Stimulated activated CD4-positive, alpha-beta T cell treated with anti-CD3 and anti-CD28 coated beads, Interleukin-15, amount 100 ng/mL, for 24 hours (primary cell): ENCODE measurements around the gene STRAP.
"Not testable (repeated sequence)": the region's sequence is repeated elsewhere in the genome, so short reads cannot be mapped to it uniquely, and the experiment has no call there.

Experiments used
- DNase-seq: peaks from one replicate; pipeline ENCODE4 v3.0.0-alpha.2; 2020

Gene STRAP

DNA sequence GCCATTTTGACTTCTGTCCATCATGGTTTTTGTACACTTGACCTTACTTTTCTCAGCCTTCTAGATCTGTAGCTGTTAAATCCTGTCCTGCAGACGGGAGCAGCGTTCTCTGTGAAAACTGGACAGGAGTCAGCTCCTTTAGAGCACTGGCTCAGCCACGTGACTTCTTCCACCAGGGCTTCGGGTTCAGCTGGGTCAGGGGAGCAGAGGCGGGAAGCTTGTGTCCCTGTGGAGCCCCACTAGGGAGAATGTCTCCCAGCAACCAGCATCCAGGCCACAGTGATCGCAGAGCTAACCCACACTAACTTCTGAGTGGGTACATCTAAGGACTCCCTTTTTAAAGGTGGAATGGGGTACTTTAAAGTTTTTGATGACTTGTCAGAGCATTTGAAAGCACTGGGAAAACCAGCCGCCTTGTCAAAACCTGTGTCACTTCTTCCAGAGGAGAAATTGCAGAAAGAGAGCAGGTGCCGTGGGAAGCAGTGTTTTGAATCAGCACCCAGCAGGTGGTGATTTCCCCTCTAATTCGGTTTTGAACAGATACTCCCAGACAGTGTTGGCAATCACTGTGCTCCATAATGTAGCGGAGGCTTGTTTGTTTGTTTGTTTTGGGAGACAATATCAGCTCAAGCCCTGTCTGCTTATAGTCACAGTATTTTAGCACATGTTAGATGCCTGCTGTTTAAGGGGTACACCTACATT is 46.8 kb downstream of the STRAP start:
- no peak for DNase-seq

GRCh38 chr12:15931590-15932053 is 49.4 kb downstream of the STRAP start:
- DNase-seq: no peak

DNA sequence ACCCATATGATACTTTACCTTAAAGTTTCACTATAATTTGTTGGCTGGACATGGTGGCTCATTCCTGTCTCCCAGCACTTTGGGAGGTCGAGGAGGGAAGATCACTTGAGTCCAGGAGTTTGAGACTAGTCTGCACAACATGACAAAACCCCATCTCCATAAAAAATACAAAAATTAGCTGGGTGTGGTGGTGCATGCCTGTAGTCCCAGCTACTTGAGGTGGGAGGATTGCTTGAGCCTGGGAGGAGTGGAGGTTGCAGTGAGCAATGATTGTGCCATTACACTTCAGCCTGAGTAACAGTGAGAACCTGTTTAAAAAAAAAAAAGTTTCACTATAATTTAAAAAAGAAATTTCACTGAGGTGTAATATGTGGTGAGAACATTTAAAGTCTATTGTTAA is 50.1 kb downstream of the STRAP start:
- DNase-seq: no peak

- no peak for DNase-seq
Measured at GRCh38 chr12:15932971-15933370, 50.8 kb downstream of the STRAP start.

- DNase-seq: no peak
Measured at GRCh38 chr12:15933751-15934150, 51.6 kb downstream of the STRAP start.

GRCh38 chr12:15936751-15937150 is 54.6 kb downstream of the STRAP start:
- no peak for DNase-seq

DNA sequence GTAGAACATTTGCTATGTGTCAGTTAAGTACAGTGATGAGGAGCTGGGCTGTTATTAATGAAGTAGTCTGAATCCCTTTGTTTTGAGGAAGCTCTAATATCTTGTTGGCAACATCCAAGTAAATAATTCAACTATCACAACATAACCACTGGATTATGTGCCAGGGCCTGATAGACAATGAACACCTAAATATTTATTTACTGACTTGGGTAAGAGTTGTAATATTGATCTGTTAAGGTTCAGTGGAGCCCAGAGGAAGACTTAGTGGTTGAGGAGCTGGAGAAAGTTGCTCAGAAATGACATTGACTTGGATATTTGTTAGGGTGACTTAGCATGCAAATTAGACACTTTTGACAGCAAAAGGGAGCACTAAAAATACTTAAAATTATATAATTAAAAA is 55.7 kb downstream of the STRAP start:
- no peak for DNase-seq

- no peak for DNase-seq
Measured at GRCh38 chr12:15939111-15939510, 56.9 kb downstream of the STRAP start.

- DNase-seq: no peak
Measured at GRCh38 chr12:15942475-15942874, 60.3 kb downstream of the STRAP start.

- not testable (repeated sequence) for DNase-seq
Measured at GRCh38 chr12:15943519-15943918, 61.3 kb downstream of the STRAP start.

DNA sequence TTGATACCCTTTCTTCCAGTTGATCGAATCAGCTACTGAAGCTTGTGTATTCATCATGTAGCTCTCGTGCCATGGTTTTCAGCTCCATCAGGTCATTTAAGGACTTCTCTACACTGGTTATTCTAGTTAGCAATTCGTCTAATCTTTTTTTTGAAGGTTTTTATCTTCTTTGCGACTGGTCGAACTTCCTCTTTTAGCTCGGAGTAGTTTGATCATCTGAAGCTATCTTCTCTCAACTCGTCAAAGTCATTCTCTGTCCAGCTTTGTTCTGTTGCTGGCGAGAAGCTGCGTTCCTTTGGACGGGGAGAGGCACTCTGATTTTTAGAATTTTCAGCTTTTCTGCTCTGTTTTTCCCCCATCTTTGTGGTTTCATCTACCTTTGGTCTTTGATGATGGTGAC is 66.3 kb downstream of the STRAP start:
- not testable (repeated sequence) for DNase-seq
